Mucosa of rectum (tissue), 2 donors: ENCODE results near the gene KIF6.

Experiments used
- H3K27ac ChIP-seq, 2 donors: one replicate each; pipeline ENCODE4 v1.7.0; 2013; ENCODE audit warnings: inconsistent platforms in 2 of 2, low read depth in 2 of 2, low read length in 2 of 2
- H3K27me3 ChIP-seq, 2 donors: one replicate each; pipeline ENCODE4 v1.7.0; 2013; ENCODE audit warnings: low read length in 2 of 2; ENCODE audit not compliant: control insufficient read depth in 2 of 2, insufficient read depth in 2 of 2
- H3K36me3 ChIP-seq, 2 donors: one replicate each; pipeline ENCODE4 v1.7.0; 2013; ENCODE audit warnings: low read length in 2 of 2; ENCODE audit not compliant: control insufficient read depth in 2 of 2, insufficient read depth in 2 of 2
- H3K4me1 ChIP-seq, 2 donors: one replicate each; pipeline ENCODE4 v1.7.0; 2013; ENCODE audit warnings: low read length in 2 of 2, mild to moderate bottlenecking in 1 of 2; ENCODE audit not compliant: control insufficient read depth in 2 of 2, insufficient read depth in 2 of 2
- H3K4me3 ChIP-seq, 2 donors: one replicate each; pipeline ENCODE4 v1.7.0; 2013; ENCODE audit warnings: low read length in 2 of 2
- H3K9ac ChIP-seq, 2 donors: one replicate each; pipeline ENCODE4 v1.7.0; 2013; ENCODE audit warnings: low read length in 2 of 2, low read depth in 1 of 2, mild to moderate bottlenecking in 1 of 2
- H3K9me3 ChIP-seq, 2 donors: one replicate each; pipeline ENCODE4 v1.7.0; 2013; ENCODE audit warnings: low read length in 2 of 2; ENCODE audit not compliant: control insufficient read depth in 2 of 2
- donor health status: healthy.
- donor health status: Normal muscosa, but diverticular disease.

The KIF6 gene

DNA sequence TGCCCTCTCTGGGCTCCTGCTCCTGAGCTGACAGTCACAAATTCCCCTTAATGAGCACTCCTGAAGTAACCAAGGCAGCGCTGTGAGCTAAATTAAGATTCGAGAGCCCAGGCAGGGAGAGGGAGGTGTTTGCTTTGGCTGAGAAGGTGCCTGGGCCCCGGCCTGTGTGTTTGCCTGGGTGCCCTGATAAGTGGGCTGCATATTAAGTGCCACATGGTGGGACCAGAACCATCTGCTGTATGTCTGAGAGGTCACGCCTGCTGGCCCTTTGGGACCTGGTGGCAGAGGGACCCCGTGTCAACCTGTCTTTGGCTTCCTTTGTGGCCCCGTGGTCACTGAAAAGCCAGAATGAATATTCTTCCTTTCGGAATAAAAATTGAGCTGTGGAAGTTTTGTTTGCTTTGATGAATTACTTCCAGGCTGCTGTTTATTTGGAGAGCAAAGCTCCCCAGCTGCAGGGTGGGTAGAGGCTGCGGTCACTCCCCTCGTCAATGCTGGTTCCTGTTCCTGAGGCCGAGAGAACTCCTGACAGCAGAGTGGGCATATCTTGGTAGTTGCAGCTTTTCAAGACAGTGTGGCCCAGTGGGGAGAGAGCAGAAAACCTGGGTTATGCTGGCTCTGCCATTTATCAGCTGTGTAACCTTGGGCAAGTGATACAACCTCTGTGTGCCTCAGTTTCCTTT lies 385.2 kb downstream of the KIF6 start:
- H3K9ac ChIP-seq = no peak overlapping the region
- peaks cover 0 to 13% of the 10 kb centered on the region in 2 donors for H3K4me1 ChIP-seq
- no peaks in the 10 kb centered on the region for H3K36me3 ChIP-seq
- no peaks in the 10 kb centered on the region for H3K27me3 ChIP-seq
- no peaks in the 10 kb centered on the region for H3K9me3 ChIP-seq
- no peak overlapping the region for H3K4me3 ChIP-seq
- peak overlapping the region in 1 of 2 donors; percentile 16 for H3K27ac ChIP-seq

DNA sequence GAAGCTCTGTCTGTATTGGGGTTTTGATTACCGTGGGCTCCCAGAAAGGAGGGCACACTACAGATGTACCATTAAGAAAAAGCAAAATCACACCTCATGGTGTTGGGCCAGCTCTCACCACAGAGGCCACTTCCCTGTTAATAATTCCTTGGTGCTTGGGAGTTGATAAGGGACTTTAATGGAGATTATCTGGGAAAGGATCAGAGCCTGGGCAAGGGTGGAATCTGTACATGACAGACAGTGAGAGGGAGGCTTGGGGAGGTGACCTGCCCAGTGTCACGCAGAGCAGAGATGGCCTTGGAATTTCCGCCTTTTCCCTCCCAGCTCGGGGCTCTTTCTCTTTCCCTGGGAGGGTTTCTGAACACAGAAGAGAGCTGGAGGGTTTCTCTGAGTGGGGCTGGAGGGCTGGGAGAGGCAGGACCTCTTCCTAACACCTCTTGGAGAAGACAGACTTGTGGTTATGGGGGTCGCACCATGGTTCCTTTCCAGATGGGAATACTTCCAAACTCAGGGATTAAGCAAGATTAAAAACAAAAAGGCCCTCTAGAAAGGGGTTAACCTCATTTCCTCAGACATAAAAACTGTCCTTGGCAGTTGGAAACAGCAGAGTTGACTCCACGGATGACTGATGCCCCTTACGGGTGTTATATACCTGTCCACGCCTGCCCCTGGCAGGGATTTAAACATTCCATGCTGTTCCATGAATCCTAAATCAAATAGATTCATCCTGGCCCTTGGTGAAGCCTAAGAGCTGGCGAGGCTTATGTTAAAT lies 385.9 kb downstream of the KIF6 start:
- no peaks in the 10 kb centered on the region for H3K36me3 ChIP-seq
- no peaks in the 10 kb centered on the region for H3K27me3 ChIP-seq
- H3K27ac ChIP-seq = peak overlapping the region in 1 of 2 donors; percentile 16
- H3K9ac ChIP-seq = no peak overlapping the region
- H3K9me3 ChIP-seq = no peaks in the 10 kb centered on the region
- peaks cover 0 to 13% of the 10 kb centered on the region in 2 donors for H3K4me1 ChIP-seq
- no peak overlapping the region for H3K4me3 ChIP-seq

GRCh38 chr6:39338397-39338796 lies 386.8 kb downstream of the KIF6 start:
- no peak overlapping the region for H3K27ac ChIP-seq

DNA sequence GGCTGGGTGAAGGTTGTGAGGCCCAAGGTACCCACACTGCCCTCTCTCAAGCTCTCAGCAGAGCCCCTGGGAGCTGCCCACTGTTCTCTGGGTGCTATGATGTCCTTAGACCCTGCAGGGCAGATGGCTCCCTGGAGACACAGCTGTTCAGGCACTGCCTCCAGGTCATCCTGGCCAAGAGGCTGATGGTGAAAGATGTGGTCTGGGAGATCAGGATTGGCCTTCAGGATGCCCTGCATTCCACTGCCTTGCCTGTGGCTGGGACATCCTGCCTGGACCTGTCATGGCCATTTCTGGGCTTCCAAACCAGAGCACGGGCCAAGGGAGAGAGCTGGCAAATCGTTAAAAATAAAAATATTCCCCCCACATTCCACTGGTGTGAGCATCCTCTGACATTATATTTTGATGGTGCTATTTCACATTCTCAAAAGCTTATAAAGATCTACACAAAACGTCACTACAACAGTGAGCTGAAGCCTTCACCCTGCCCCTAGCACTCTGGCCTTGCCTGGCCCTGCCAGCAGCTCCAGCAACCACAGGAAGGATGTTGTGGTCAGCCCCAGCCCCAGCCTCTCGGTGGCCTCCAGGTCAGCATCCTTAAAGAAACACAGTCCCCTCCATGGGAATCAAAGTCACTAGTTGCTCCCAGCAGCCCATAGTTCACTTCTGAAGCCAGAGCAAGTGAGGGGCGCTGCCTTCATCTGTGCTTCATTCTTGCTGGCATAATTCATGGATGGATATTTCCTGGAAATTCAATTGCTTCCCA lies 389.2 kb downstream of the KIF6 start:
- no peaks in the 10 kb centered on the region for H3K9me3 ChIP-seq
- no peaks in the 10 kb centered on the region for H3K36me3 ChIP-seq
- H3K4me3 ChIP-seq = no peak overlapping the region
- H3K27ac ChIP-seq = no peak overlapping the region
- H3K27me3 ChIP-seq = no peaks in the 10 kb centered on the region
- peaks cover 0 to 8% of the 10 kb centered on the region in 2 donors for H3K4me1 ChIP-seq
- H3K9ac ChIP-seq = no peak overlapping the region

More at GRCh38 chr6:39338397-39338796, 386.8 kb downstream of the KIF6 start:
- Histone ChIP-seq H3K27me3 (no peaks in the 10 kb centered on the region), H3K36me3 (no peaks in the 10 kb centered on the region), H3K9ac (no peak overlapping the region), H3K4me1 (peaks cover 0 to 13% of the 10 kb centered on the region in 2 donors), H3K9me3 (no peaks in the 10 kb centered on the region), H3K4me3 (no peak overlapping the region)

GRCh38 chr6:39333644-39334438 lies 391.4 kb downstream of the KIF6 start:
- H3K9me3 ChIP-seq = no peaks in the 10 kb centered on the region
- no peaks in the 10 kb centered on the region for H3K36me3 ChIP-seq
- H3K9ac ChIP-seq = no peak overlapping the region
- H3K27me3 ChIP-seq = no peaks in the 10 kb centered on the region
- peaks cover 0 to 3% of the 10 kb centered on the region in 2 donors for H3K4me1 ChIP-seq
- H3K4me3 ChIP-seq = no peak overlapping the region
- no peak overlapping the region for H3K27ac ChIP-seq

DNA sequence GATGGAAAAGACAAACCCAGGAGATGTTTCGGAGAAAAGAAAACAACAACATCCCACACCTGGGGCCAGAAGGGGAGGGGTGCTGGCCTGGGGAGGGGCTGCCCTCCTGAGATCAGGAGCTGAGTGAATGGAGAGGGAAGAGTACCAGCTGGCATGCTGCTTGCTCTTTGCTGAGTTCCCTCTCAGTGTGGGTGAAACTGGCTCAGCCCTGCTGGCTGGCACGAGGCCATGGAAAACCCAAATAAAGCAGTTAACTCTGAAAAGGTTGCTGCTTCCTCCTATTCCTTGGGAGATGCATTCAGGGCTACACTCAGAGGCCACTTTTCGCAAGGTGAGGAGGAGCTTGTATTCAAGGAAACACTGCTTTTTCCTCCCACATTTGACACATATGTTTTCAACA lies 394.7 kb downstream of the KIF6 start:
- H3K27ac ChIP-seq = no peak overlapping the region

GRCh38 chr6:39330057-39330456 lies 395.2 kb downstream of the KIF6 start:
- Histone ChIP-seq H3K36me3 (no peaks in the 10 kb centered on the region), H3K9me3 (no peaks in the 10 kb centered on the region), H3K4me1 (no peaks in the 10 kb centered on the region), H3K27ac (no peak overlapping the region), H3K4me3 (no peak overlapping the region), H3K9ac (no peak overlapping the region), H3K27me3 (peaks cover 4 to 5% of the 10 kb centered on the region in 2 donors)

More for the DNA sequence above, 394.7 kb downstream of the KIF6 start:
- H3K9me3 ChIP-seq = no peaks in the 10 kb centered on the region
- H3K27me3 ChIP-seq = peaks cover 4 to 5% of the 10 kb centered on the region in 2 donors
- H3K9ac ChIP-seq = no peak overlapping the region
- H3K36me3 ChIP-seq = no peaks in the 10 kb centered on the region
- no peaks in the 10 kb centered on the region for H3K4me1 ChIP-seq
- H3K4me3 ChIP-seq = no peak overlapping the region

GRCh38 chr6:39328066-39328465 lies 397.1 kb downstream of the KIF6 start:
- Histone ChIP-seq H3K4me3 (no peak overlapping the region), H3K27me3 (peaks cover 4 to 5% of the 10 kb centered on the region in 2 donors), H3K9me3 (no peaks in the 10 kb centered on the region), H3K36me3 (no peaks in the 10 kb centered on the region), H3K27ac (no peak overlapping the region), H3K9ac (no peak overlapping the region), H3K4me1 (no peaks in the 10 kb centered on the region)

GRCh38 chr6:39327507-39327906 lies 397.7 kb downstream of the KIF6 start:
- no peaks in the 10 kb centered on the region for H3K4me1 ChIP-seq
- no peak overlapping the region for H3K27ac ChIP-seq
- peaks cover 4 to 5% of the 10 kb centered on the region in 2 donors for H3K27me3 ChIP-seq
- no peaks in the 10 kb centered on the region for H3K36me3 ChIP-seq
- no peak overlapping the region for H3K4me3 ChIP-seq
- no peaks in the 10 kb centered on the region for H3K9me3 ChIP-seq
- no peak overlapping the region for H3K9ac ChIP-seq
